Left cardiac atrium (tissue), 4 donors: ENCODE measurements around the gene AFAP1L2. TPM values are rescaled to one million over a fixed set of nuclear protein-coding genes. Genes with fewer than 3 reads are reported as not detected.
A peak's percentile ranks its signal among the peaks of the same experiment; 100 is the strongest.
"Not testable (repeated sequence)": the region's sequence is repeated elsewhere in the genome, so short reads cannot be mapped to it uniquely, and the experiment has no call there.

ENCODE experiments used
- ATAC-seq, 2 donors: fragments of 200-7000 bp; cut with Tn5 transposase; one replicate each; pipeline ENCODE4 v1.9.1; 2020; ENCODE audit warnings: mild to moderate bottlenecking in 2 of 2, moderate library complexity in 2 of 2
- DNase-seq: peaks from one replicate; pipeline ENCODE4 v3.0.0-alpha.2; 2020
- intact Hi-C, 2 donors: fragments of 100-400 bp; cut with DNase I; formaldehyde crosslinking; loops; one replicate each; pipeline versions ENCODE4 v1.14.1 to v1.15.1; 2022 to 2023
- total RNA-seq, 2 donors: library from RNA; stranded (reverse); fragmentation: NEBNext Ultra II Directional; extraction: Animal tissue kit (Norgen Biotek cat#: 25700); gene quantifications; one replicate each; pipeline ENCODE4 v1.2.1, GENCODE V29; 2021
- donor health status: DM: no; HTN: yes; CAD: no.
- donor health status: DM: no; HTN: yes; CAD: no; lungs with severe emphysema.
- donor health status: DM: yes; HTN: yes; CAD: no.
- donor health status: Dilated cardiomyopathy.

Gene AFAP1L2
- total RNA-seq, 2 donors from 2014 or later, result 5.5 to 7.6 TPM

DNA sequence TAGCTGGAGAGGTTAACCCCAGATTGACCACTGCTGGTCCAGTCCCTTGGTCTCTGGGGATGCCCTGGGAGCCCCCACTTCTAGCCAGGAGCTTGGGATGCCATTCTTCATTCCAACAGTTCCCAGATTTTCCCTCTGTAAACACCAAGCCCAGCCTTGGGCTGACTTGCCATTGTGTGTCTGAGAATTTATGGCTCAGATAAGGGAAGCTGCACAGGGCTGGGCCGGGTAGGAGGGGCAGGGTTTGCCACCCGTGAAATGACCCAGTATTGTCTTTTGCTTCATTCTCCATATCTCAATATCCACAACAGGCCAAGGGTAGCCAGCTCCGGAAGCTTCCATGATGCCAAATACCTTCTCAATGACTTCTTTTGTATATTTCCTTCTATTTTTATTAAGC is 32.1 kb downstream of the AFAP1L2 start:
- intact Hi-C loops, result no loop called here
- ATAC-seq (no peak), DNase-seq (no peak)

DNA sequence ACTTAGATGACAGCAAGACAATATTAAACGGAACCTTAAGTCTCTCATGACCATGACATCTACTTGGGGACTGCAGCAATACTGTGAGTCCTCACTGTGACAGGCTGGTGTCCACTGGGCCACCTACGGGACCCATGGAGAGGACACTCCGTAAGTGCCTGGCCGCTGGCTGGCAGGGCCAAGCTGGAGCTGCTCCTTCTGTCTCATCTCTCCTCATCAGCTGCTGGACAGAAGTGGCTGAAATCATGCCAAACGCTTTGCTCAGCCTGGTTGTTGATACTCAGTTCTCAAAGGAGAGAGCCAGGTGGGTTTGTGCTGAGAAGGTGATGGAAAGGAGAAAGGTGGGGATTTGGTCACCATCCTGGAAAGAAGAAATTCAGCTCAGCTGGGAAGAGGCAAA is 33.3 kb downstream of the AFAP1L2 start:
- no peak for DNase-seq
- intact Hi-C loops, result no loop called here
- ATAC-seq, result no peak

DNA sequence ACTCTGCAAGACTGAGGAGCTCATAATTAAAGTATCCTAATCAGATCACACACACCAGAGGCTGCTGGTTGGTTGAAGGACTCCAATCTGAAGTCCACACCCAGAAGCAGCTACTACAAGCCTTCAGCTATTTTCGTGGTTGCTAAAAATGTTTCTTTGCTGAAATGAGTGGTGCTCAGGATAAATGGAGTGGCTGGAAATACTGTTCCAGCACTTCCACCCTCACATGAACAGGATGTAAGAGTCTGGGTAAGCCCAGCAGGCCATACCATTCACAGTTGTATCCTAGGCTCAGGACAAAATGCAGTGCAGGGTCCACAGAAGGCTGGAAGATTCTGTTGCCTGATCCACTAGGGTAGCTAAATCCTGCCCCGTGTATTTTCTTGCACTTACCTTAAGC is 34.1 kb downstream of the AFAP1L2 start:
- DNase-seq (no peak), ATAC-seq (no peak)
- intact Hi-C loops, result no loop called here

DNA sequence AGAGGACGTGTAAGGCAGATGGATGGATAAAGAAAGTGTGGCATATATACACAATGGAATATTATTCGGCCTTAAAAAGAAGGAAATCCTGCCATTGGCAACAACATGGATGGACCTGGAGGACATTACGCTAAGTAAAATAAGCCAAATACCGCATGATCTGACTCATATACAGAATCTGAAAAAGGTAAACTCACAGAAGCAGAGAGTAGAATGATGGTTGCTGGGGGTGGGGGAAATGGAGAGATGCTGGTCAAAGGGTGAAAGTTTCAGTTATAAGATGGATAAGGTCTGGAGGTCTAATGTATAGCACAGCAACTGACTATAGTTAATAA is 36.3 kb downstream of the AFAP1L2 start:
- DNase-seq (no peak), ATAC-seq (no peak)
- intact Hi-C loops, result no loop called here

DNA sequence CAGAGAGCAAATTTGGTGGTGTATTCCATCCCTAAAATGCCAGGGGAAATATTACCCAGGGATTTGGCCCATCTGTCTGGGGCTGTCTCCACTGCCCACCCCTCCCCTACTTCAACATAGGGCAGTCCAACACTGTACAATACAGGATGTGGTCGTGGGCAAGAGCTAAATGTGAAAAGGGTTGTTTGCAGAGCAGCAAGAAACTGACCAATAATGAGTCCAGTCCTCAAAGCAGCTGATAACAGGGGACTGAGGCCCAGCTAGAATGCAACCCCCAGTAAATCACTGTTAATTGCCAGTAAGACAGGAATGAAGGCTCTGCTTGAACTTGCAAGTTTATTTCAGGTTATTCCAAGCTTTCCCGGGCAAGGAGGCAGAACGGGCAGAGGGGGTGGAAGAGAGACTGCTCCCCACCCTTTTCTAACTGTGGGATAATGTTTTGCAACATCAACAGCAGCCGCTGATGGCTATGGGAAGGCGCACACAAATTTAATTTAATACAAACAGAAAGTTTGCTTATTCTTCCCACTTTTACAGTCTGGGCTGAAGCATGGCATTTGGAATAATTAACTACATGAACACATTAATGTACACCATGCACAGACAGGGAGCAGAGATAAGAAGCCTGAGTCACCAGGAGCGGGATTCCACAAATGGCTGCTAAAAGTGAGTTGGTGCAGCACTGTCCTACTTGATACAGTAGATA is 36.8 kb downstream of the AFAP1L2 start:
- ATAC-seq (peak; percentile 63 to 66), DNase-seq (no peak)
- intact Hi-C loops, result no loop called here

DNA sequence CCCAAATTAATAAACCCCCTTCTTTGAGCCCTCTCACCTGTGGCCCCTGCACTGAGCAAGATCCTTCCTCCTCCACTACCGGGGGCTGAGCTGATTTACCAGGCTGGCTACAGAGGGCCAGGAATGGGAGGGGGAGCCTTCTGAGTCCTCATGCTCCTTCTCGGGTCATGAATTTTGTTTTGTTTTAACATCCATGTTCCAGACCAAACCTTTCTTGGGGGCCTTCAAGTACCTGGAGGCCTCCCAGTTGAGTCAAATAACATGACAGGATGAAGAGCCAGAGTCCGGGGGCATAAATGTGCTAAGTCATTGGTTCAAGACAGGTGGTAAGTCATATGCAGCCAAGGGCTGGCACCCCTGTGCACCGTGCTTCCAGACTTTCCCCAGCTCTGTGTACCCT is 39.6 kb downstream of the AFAP1L2 start:
- intact Hi-C loops, result no loop called here
- ATAC-seq (no peak), DNase-seq (no peak)

DNA sequence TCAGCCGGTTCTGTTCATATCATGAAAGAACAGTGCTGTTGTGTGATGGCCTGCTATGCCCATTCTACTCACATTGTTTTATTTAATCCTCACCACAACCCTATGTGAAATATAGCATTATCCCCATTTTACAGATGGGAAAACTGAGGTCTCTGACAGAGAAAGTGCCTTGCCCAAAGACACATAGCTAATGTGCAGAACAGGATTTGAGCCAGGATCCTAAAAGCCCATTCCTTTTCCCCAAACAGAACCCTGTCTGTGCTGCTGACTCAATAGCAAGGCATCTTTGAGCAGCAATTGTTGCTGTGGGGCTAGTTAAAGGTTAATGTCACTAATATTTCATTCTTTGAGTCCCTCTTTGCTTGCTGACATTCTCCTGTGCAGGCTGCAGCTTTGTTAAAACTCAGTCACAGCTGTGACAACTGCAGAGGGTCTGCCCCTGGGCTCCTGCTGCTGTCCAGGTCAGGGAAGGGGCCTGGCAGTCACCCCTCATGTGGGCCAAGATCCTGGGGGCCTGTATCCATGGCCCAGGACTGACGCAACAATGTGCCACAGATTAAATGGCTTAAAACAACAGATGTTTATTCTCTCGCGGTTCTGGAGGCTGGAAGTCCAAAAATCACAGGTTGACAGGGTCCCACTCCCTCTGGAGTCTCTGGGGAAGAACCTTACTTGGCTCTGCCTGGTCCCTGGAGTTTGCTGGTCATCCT is 40.4 kb downstream of the AFAP1L2 start:
- no peak for ATAC-seq
- intact Hi-C loops, result no loop called here
- no peak for DNase-seq

DNA sequence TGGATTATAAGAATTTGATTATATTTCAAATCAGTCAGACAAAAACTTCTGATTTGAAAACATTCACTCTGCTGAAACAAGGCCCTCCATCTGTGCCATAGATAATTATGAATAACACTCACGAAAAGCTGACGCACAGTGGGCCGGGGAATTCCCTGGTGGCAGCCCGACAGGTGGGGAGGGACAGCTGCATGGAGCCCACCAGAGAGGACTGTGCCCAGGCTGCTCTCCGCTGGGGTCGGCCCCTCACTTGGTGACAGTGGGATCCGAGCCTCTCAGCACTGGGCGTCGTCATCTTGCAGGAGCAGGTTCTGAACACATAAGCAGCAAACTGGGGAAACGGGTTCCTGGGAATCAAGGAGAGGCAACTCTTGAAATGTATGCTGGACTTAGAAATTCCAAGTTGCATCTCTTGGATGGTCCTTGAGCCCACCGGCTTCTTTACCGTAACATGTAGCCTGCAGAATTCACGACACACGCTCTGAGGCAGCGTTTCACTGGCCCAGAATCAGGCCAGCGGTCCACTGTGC is 41.4 kb downstream of the AFAP1L2 start:
- intact Hi-C loops, result no loop called here
- no peak for DNase-seq
- no peak for ATAC-seq

DNA sequence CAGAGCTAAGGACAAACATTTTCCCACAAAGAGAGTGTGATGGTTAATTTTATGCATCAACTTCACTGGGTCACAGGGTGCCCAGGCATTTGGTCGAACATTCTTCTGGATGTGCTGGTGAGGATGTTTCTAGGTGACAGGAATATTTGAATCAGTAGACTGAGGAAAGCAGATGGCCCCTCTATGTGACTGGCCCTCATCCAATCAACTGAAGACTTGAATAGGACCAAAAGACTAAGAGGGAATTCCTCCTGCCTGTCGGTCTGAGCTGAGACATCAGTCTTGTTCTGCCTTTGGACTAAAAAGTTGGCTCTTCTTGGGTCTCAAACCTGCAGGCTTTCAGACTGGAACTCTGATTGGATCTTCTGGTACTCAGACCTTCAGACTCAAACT is 44.4 kb downstream of the AFAP1L2 start:
- ATAC-seq (no peak), DNase-seq (no peak)
- intact Hi-C loops, result no loop called here

DNA sequence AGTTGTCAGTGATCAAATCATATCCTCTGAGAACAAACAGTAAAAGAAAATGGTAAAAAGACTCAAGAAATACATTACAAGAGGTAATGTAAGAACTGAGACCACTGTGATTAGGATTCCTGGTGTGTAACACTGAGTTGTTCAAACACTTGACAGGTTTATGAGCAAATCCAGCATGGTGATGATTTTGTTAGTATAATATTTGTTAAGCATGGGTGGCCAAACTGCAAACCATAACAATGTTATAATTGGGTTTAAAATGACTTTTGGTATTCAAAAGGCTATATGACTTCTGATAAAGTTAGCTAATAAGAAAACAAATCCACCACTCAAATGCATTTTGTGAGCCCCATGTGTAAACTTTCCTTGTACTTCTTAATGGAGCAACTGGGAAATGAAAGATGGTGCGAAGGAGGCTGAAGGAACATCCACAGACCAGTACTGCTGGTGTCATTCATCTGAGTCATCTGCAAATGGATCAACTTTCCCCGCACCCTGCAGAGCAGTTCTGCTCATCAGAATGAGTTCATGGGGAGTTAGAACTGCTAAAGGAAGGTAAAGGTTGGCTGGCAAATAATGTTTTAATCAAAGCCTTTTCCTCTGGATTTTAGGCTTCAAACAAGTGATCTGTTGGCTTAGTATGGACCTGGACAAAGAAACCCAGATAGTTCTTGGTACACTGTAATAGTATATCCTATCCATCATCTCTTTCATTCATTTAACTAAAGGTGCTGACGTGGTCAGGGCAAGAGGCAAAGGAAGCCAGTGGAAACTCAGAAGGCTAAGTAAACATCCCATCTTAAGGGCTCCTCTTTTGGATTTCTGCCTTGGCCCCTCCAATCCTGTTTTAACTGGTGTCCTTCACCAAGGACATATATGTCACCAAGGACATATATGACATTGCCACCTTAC is 45.0 kb downstream of the AFAP1L2 start:
- DNase-seq (no peak), ATAC-seq (no peak)
- intact Hi-C loops, result no loop called here

DNA sequence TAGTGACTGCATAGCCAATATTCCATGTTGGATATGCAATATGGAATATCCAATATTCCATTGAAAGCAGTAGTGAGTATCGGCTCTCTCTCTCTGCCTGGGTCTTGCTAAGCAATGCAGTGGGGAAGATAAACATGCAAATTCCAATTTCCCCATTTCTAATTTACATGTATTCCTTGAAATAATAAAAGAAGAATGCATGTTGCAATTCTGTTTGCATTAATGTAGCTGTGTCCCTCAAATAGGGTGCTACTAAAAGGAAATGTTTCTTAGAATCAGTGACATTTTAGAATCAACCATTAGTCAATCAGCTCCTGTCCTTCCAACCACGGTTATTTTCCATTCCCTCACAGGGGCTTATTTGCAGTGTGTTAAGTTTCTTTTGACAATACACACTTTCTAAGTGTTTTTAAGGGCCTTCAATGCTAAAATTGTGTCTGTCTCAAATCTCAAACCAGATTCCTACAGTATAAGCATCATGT is 46.7 kb downstream of the AFAP1L2 start:
- intact Hi-C loops, result no loop called here
- DNase-seq (no peak), ATAC-seq (no peak)

DNA sequence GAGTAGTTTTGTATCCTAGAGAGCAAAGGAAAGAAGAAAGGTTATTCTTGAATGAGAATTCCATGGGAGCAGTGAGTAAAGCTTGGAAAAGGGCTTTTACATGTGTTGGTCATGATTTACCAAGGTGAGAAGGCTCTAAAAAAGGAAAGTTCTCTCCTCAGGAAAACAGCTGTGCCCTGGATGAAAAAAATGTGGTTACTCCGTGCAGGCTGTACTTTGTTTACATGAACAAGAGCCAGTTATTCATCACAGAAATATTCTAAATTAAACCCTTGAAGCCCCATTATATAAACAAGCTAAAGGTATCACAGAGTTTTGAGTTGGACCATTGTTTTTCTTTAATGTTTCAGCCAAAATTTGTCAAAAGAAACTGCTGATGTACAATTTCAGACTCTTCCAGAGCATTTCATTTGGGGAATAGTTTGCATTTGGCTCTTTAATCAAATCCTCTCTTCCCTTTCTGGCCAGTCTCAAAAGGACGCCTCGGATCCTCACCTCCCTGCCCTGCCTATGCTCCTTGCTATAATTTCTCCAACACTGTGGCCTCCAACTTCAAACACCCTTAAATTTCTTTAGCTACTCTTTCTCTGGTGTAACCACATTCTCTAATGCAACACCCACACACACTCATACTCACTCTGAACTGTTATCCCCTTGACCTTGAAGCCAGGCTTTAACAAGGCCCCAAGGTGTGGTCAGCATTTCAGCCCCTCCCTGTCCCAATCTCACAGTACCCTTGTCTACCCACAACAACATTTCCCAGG is 47.4 kb downstream of the AFAP1L2 start:
- intact Hi-C loops, result no loop called here
- DNase-seq (no peak), ATAC-seq (peak in 1 of 2 donors; percentile 67)

DNA sequence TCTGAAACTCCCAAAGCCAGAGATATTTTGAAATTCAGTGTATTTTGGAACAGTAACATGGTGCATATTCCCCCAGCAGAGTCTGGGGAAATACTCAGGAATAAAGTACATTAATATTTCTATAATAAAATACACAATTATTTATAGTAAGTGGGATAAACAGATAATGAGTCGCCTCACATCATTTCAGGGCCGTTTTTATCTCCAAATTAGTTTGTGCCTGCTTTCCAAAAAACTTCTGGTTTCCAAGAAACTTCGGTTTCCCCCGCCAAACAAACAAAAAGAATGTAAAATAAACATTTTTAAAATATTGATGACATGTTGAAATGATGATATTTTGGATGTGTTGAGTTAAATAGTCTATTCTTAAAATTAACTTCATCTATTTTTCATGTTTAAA is 48.2 kb downstream of the AFAP1L2 start:
- ATAC-seq (no peak), DNase-seq (no peak)
- intact Hi-C loops, result no loop called here

DNA sequence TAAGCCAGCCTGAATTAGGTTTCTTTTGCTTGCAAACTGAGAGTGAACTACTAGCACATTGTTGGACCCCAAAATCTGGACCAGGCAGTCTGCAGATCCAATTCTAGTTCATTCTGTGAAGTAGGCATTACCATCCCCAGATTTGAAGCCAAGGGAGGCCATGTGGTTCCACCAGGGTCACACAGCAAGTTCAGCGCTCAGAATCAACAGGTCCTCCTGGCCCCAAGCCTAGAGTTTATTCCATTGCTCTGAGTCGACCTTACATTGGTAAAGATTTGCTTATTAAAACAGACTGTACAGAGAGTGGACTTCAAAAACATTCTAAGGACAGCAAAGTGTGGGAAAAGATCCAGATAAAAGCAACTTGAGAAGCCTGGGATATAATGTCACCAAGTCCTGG is 50.9 kb downstream of the AFAP1L2 start:
- intact Hi-C loops, result no loop called here
- DNase-seq (no peak), ATAC-seq (no peak)

DNA sequence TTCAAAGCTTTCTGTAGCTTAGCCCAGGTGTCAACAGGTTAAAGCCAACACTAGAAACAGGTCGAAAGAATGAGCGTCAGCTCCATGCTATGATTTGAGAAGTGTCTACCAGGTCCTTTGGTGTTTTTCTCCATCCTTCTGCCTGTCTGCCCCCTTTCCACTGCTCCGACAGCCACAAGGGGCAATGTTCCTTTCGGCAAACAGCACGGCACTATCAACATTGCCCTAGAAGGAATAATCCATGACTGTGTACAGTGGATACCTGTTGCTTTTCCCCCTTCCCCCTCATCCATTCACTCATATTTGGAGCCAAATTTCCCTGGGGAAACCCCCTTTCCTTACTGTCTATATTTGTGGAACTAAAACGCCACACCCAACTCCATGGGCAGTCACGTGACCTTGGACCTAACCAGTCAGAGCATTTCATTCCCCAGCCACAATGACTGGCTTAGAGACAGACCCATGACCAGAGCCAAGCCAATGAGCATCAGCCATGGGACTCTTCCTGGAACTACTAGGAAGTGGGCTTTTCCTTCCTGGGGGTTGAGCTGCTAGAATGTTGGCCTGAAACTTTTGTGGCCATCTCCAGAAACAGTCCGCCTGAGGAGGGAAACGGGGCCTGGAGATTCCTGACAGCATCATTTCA is 51.5 kb downstream of the AFAP1L2 start:
- DNase-seq (no peak), ATAC-seq (no peak)
- intact Hi-C loops, result no loop called here

DNA sequence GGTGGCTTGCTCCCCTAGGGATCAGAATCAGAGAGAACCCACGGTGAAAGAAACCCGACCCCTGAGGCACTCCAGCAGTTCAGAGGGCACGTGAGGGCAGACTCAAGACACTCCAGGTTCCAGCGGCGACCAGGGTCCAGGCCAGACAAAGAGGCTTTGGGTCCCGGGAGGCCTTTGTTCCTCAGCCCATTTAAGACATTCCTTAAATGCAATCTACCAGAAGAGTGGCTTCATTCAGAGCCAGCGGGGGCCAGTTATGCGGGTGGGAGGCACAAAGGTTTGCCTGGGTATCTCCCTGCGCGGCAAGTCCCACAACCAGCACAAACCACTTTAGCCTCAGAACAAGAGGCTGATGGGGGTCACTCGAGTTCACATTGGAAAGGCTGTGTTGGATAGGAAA is 53.6 kb downstream of the AFAP1L2 start:
- no peak for ATAC-seq
- intact Hi-C loops, result no loop called here
- DNase-seq, result no peak

DNA sequence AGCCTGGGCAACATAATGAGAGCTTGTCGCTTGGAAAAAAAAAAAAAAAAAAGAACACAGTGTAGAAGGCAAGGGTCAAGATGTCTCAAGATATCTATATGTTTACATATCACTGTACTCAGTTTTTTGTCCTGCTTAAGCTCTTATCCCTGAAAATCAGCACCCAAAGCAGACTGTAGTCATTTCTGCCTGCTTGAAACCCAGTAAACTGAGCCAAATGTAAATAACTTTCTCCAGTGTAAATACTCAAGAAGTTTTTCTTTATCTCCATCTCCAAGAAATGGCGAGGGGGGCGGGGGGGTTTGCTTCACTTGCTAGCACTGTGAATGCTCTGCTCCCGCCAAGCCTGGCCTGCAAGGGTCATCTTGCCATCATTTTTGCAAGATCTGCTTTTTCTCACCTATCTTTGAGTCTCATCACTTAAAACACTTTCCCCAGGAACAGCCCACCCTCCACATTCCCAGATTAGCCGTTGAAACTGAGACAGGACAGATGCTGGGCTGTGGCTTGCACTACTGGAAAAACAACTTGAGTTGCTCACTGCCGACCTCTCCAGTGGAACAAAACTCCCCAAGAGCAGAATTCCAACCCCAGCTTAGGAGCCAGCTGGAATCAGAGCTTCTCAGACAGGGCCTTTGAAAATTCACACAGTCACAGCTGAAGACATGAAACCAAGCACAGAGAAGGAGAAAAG is 54.6 kb downstream of the AFAP1L2 start:
- intact Hi-C loops, result no loop called here
- DNase-seq (no peak), ATAC-seq (peak; percentile 65 to 70)

DNA sequence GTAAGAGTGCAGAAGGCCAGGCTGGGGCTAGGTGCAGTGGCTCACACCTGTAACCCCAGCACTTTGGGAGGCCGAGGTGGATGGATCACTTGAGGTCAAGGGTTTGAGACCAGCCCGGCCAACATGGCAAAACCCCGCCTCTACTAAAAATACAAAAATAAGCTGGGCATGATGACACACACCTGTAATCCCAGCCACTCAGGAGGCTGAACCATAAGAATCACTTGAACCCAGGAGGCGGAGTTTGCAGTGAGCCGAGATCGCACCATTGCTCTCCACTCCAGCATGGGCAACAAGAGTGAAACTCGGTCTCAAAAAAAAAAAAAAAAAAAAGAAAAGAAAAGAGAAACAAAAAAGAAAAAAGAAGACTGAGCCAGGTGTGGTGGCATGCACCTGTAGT is 55.2 kb downstream of the AFAP1L2 start:
- ATAC-seq, intact Hi-C loops, DNase-seq: not testable (repeated sequence)
